GM21825 (cell line): Measurements from ENCODE around the gene SLIT3.

Experiments used
- ATAC-seq: cut with Tn5 transposase; IDR thresholded peaks from one replicate; pipeline ENCODE4 v1.9.1; 2021; ENCODE audit warnings: mild to moderate bottlenecking, moderate library complexity; ENCODE audit not compliant: unreplicated experiment

SLIT3 gene

GRCh38 chr5:168790002-168790635 lies 510.8 kb downstream of the SLIT3 start:
- ATAC-seq: no peak

GRCh38 chr5:168788786-168789185 lies 512.2 kb downstream of the SLIT3 start:
- ATAC-seq: no peak

DNA sequence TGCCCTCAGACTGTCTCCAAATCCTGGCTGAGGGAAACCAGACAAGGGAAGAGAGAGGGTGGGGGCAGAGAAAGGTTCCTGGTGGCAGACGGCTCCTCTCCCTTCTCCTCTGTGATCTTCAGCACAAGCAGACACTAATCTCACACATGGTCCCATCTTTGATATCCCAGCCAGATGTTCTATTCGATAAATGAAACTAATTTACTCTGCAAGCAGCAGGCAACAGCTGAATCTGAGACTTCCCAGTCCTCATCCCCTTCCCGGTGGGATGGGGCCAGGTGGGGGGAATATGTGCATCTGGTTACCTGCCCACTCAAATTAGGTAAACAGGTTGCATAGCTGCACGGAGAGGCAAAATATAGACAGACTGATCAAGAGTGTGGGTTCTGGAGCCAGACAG lies 512.8 kb downstream of the SLIT3 start:
- no peak for ATAC-seq

DNA sequence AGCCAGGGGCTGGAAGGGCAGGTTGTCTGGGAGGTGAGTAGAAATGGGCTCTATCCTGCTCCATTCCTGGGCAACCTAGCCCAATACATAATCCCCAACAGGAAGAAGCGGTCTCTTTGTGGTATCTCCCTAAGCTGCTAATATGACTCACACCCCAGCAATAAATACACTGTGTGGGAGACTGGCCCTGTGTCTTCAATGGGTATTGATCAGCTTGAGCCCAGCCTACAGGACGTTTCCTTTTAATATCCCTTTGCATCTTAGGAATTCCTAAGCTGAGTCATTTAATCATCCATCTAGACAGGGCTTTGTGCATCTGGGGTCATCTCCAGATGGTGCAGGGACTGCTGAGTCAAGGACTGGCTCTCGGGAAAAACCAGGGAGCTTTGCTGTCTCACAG lies 514.8 kb downstream of the SLIT3 start:
- no peak for ATAC-seq

DNA sequence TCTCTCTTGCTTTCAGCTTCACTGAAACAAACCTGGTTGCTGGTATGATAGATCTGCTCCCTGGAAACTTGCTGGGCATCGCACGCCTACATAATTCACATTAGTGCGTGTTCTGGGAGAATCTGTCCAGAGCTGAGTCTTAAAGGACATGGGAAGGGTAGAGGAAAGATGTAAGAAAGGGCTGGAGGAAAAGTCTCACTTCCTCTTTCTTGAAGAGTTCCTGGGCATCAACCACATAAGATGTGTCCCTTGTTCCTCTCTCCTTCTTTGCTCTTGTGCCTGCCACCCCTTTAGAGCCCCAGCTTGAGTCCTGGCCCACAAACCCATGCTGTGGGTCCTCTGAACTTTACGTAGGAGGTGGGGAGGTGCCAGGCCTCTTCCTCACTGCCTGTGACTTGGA lies 516.5 kb downstream of the SLIT3 start:
- ATAC-seq: no peak

DNA sequence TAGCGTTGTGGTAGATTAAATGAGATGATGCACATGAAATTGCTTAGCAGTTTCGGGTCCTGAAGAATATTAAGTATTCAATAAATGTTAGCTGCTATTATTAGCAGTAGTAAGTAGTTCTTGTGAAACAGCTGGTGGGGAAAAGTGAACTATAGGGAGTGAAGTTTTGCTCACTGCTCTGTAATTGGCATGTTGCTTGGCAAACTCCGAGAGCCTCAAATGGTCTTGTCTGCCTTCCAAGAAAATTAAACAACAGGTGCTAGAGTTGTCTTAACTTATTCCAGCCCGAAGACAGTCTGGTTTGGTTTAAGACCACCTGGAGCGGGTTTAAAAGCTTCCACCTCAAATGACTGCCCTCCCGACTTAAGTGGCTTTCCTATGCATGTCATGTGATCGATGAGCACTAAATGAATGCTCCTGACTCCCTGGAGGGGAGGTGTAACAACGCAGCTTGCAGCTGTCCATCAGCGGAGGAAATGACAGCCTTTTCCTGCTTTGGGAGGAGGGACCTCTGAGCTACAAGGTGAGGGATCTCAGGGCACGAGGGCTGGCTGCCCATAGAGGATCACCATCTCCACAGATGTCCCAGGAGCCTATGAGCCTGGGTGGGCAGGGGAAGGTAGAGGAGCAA lies 518.9 kb downstream of the SLIT3 start:
- no peak for ATAC-seq

DNA sequence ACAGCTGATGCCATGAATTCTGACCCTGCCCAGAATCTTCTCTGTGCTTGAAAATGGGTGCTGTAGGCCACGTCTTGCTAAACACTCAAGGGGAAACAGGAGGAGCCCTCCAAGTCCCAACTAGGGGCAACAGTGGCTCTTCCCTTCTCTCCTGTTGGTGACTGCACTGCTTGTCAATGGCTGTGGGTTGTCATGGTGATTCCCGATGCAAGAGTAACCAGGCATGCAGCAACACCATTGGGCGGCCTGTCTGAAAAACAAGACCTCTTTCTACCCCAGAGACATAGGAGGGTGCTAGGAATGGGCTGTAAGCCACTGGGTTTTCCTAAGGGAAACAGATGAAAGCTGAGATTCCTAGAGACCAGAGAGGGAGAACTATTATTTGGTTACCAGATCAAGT lies 520.1 kb downstream of the SLIT3 start:
- no peak for ATAC-seq

GRCh38 chr5:168779333-168779732 lies 521.6 kb downstream of the SLIT3 start:
- no peak for ATAC-seq

- ATAC-seq: no peak
Observed at GRCh38 chr5:168778536-168778935, 522.4 kb downstream of the SLIT3 start.

- no peak for ATAC-seq
Observed at GRCh38 chr5:168777651-168778050, 523.3 kb downstream of the SLIT3 start.

GRCh38 chr5:168776070-168776469 lies 524.9 kb downstream of the SLIT3 start:
- ATAC-seq: no peak

DNA sequence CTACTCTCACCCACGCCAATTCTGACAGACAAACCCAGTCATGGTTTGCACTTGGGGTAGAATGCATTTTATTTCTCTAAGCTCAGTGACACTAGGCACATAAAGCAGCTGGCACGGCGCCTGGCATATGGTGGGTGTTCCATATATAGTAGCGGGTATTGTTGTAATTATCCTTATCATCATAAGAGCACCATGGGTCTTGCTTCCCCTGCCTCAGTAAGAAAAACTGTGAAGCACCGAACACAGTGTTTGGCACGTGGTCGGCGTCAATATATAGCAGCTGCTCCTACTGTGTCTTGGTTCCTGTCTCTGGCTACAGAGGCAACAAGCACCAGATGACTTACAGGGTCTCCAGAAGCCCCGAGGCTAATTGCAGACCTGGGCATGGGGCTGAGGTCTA lies 527.7 kb downstream of the SLIT3 start:
- no peak for ATAC-seq

DNA sequence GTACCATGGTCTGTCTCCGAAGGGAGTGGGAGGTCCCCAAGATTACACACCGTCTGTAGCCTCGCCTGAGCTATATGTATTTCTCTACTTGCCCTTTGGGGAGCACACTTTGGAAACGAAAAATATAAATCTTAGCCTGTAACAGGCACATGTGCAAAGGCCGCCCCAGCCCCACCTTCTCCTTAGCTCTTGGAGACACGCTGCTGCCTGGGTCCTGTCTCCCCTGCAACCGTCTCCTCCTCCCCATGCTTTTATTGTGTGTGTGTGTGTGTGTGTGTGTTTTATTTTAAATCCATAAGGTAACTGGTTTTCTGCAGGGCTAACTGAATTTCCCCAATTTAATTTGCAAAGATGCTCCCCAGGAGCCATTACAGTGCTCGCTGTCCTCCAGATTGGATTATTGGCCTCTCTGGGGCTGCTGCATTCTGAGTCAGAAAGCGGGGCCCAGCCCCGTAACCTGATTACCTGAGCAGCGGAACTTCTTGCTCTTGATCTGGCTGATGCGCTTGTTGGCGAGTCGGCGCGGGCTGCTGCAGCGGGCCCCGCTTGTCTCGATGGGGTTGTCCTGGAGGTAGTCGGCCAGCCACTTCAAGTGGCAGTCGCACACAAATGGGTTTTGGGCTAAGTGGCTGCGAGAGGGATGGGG lies 528.5 kb downstream of the SLIT3 start:
- ATAC-seq: no peak

- no peak for ATAC-seq
Observed at GRCh38 chr5:168771678-168772077, 529.3 kb downstream of the SLIT3 start.

DNA sequence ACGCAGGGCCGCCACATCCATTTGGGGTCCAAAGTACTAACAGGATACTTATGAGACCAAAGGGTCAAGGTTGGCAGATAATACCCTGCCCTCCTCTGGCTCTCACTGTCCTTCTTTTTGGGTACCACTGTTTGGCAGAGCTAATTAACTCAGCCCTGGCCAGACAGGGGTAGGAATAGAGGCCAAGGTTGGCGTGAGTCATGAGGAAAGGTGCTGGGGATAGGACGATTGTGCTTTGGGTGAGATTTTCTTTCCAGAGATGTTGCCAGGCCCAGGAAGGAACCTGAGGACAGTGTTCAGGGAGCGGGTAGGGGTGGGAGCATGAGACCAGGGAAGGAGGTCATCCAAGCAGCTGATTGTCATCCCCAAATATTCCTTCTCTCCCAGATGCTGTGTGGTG lies 529.9 kb downstream of the SLIT3 start:
- ATAC-seq: no peak

DNA sequence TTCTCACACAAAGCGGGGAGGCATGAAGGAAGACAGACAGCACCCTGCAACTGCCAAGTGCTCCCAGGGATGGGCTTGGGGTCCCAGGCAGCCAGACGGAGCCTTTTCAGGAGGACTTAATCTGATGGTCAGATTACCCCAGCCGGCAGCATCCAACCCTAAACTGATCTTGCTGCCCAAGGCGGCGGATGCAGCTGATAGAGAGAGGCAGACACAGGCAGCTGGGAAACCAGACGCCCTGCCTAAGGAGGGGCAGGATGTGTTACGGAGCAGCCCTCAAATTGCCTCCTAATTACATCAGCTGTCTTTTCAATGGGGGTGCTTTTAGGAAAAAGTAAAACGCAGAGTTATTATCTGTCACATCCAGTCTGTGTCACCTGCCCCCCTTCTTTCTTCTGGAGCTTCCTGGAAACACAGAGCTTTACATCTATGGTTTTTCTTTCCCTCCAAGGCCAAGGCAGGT lies 530.9 kb downstream of the SLIT3 start:
- no peak for ATAC-seq

- no peak for ATAC-seq
Observed at GRCh38 chr5:168768172-168768571, 532.8 kb downstream of the SLIT3 start.

- no peak for ATAC-seq
Observed at GRCh38 chr5:168766426-168766700, 534.6 kb downstream of the SLIT3 start.

GRCh38 chr5:168765551-168766425 lies 535.2 kb downstream of the SLIT3 start:
- no peak for ATAC-seq

DNA sequence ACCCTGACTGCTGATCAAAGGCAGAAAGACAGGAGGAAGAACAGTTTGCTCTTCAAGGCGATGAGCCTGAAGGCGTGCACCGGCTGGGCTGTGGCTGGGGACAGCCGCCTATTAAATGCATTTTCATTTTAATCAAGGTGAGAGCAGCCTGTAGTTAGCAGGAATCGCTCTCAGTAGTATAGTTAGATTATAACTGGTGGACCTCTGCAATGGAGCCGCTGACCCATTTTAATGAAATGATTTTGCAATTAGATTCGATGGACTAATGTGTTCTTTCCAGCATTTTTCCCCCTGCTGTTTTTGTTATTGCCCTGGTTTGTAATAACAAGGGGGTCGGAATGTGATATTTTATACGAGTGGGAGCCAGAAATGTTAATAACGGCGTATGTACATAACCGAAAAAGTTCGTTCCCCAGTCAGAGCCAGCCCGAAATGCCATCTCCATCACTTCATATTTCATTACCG lies 535.8 kb downstream of the SLIT3 start:
- ATAC-seq: no peak
